BE2C (cell line): ENCODE results near the gene CRTC2.
A peak's percentile ranks its signal among the peaks of the same experiment; 100 is the strongest.

Experiments
- DNase-seq: peaks from one replicate; pipeline ENCODE4 v3.0.0-alpha.2; 2020
- H3K27me3 ChIP-seq: fragments of 250-450 bp; sonication (Bioruptor Pico); 2 replicates; pipeline ENCODE4 v1.5.1; 2020; ENCODE audit warnings: mild to moderate bottlenecking
- H3K36me3 ChIP-seq: fragments of 250-450 bp; sonication (Bioruptor Pico); 2 replicates; pipeline ENCODE4 v1.5.1; 2020; ENCODE audit warnings: mild to moderate bottlenecking
- H3K4me1 ChIP-seq: fragments of 250-450 bp; sonication (Bioruptor Pico); 2 replicates; pipeline ENCODE4 v1.5.1; 2020
- H3K4me3 ChIP-seq: 2 replicates; pipeline ENCODE4 v1.5.1; 2011; ENCODE audit warnings: low read depth, low read length
- H3K9me3 ChIP-seq: fragments of 250-450 bp; sonication (Bioruptor Pico); 2 replicates; pipeline ENCODE4 v1.5.1; 2020
- CTCF ChIP-seq: IDR thresholded peaks from 2 replicates; pipeline ENCODE4 v1.5.1; 2012; ENCODE audit warnings: mild to moderate bottlenecking, low read depth, low read length

Gene CRTC2

GRCh38 chr1:153968000-153968363 lies 9.6 kb upstream of the CRTC2 start:
- DNase-seq = peak; percentile 35
- Histone ChIP-seq H3K4me3 (peak overlapping the region; percentile 85), H3K27me3 (no peaks in the 10 kb centered on the region), H3K4me1 (no peaks in the 10 kb centered on the region), H3K36me3 (no peaks in the 10 kb centered on the region), H3K9me3 (no peaks in the 10 kb centered on the region)
- TF ChIP-seq CTCF = no peak

DNA sequence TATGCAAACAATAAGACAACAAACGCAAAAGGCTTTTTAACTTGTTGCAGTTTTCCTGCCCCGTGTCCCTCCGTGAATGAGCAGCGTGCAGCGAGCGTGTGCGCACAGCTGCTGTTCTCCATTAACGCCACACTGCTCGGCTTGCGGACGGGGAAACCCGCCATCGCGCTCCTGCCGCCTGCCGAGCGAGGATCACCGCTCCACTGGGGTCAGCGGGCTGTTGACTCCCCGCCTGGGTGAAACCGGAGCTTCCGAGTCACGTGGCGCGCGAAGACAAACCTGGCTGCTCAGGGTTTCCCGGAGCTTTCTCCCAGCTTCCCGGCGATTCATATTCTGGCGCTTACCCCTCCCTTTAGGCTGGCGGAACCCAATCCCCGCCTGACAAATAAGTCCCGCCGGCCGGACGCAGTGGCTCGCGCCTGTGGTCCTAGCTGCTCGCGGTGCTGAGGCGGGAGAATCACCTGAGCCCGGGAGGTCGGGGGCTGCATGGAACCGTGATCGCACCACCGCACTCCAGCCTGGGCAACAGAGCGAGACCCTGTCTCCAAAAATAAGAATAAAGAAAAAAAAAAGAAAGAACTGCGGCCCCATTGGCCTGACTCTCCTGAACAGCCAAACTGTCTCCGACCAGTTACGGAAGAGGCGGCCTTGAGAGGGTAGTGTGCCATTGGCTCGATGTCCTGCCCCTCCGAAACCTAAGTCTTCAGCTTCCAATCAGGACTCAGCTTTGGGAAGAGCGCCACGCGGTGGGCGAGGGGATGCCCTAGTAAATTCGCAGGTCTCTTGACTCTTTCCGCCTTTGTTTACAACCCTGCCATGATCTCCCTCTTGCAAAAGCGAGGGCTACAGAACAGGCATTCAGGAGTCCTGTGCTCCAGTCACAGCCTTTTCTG lies 8.9 kb upstream of the CRTC2 start, which contains the start of gene CREB3L4:
Gene CREB3L4, plus strand, starts transcription at position 796 of the 893 bp plus-strand sequence. CDS start 624 bp downstream, outside the sequence.
- Histone ChIP-seq H3K4me1 (no peaks in the 10 kb centered on the region), H3K36me3 (no peaks in the 10 kb centered on the region), H3K4me3 (peak within 1 kb of the TSS; percentile 85), H3K9me3 (no peaks in the 10 kb centered on the region), H3K27me3 (no peaks in the 10 kb centered on the region)
- TF ChIP-seq CTCF = peak; percentile 48
- peak; percentile 94 for DNase-seq

DNA sequence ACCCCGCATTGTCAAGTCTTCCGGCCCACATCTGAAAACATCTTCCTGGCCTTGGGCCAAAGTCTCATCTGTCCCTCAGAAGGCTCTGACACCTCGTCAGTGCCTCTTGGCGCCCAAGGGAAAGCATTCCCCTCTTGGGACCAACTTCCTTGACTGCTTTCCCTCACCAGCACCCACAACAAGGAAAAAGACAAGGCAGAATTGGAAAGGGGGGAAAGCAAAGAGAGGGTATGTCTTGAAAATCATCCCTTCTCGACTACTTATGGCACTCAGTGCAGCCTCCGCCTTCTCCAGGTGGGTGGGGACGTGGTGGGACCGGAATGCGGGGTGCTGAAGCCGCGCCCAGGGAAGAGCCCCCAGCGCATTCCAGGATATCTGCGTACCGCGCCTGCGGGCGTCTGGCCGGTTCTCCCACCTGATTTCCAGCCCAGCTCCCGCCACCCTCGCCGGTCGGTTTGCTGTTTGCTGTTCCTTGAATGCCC lies 5.5 kb upstream of the CRTC2 start:
- peak overlapping the region; percentile 97 for H3K4me3 ChIP-seq
- H3K9me3 ChIP-seq = no peaks in the 10 kb centered on the region
- DNase-seq = no peak
- no peaks in the 10 kb centered on the region for H3K4me1 ChIP-seq
- no peaks in the 10 kb centered on the region for H3K27me3 ChIP-seq
- H3K36me3 ChIP-seq = peaks cover 3% of the 10 kb centered on the region
- no peak for TF ChIP-seq CTCF

- H3K36me3 ChIP-seq = peaks cover 3% of the 10 kb centered on the region
- no peaks in the 10 kb centered on the region for H3K9me3 ChIP-seq
- peak; percentile 99 for DNase-seq
- H3K4me1 ChIP-seq = no peaks in the 10 kb centered on the region
- H3K4me3 ChIP-seq = peak within 1 kb of the TSS; percentile 97
- no peaks in the 10 kb centered on the region for H3K27me3 ChIP-seq
- no peak for TF ChIP-seq CTCF
Measured at GRCh38 chr1:153963030-153963849, 4.8 kb upstream of the CRTC2 start, which contains the start of gene SLC39A1. Gene SLC39A1, minus strand, starts transcription at chr1:153963537. Its CDS starts 822 bp downstream, at chr1:153962715.

- Histone ChIP-seq H3K4me1 (no peaks in the 10 kb centered on the region), H3K4me3 (peak overlapping the region; percentile 97), H3K36me3 (peaks cover 3% of the 10 kb centered on the region), H3K9me3 (no peaks in the 10 kb centered on the region), H3K27me3 (no peaks in the 10 kb centered on the region)
- no peak for TF ChIP-seq CTCF
- DNase-seq = no peak
Measured at GRCh38 chr1:153962088-153963029, 3.9 kb upstream of the CRTC2 start.
